Fibroblast of lung (primary cell): Measurements from ENCODE around the gene LAP3. TPM values are rescaled to one million over a fixed set of nuclear protein-coding genes. Genes with fewer than 3 reads are reported as not detected.
"Not testable (repeated sequence)": the region's sequence is repeated elsewhere in the genome, so short reads cannot be mapped to it uniquely, and the experiment has no call there.

ENCODE experiments used
- DNase-seq, 2 donors: peaks; one replicate each; pipeline versions ENCODE4 v3.0.0 to v3.0.0-alpha.2; 2010; ENCODE audit warnings: low read depth in 2 of 2
- H2AFZ ChIP-seq: 2 replicates; pipeline ENCODE4 v1.5.1; 2012; ENCODE audit warnings: low read length, control low read depth, inconsistent platforms
- H3K27ac ChIP-seq: 2 replicates; pipeline ENCODE4 v1.5.1; 2011; ENCODE audit warnings: low read length, control low read depth; ENCODE audit not compliant: insufficient read depth
- H3K27me3 ChIP-seq: 2 replicates; pipeline ENCODE4 v1.5.1; 2011; ENCODE audit warnings: mild to moderate bottlenecking, low read length; ENCODE audit not compliant: control insufficient read depth, insufficient read depth
- H3K36me3 ChIP-seq: 2 replicates; pipeline ENCODE4 v1.5.1; 2011; ENCODE audit warnings: low read length; ENCODE audit not compliant: control insufficient read depth, insufficient read depth
- H3K4me1 ChIP-seq: 2 replicates; pipeline ENCODE4 v1.5.1; 2011; ENCODE audit warnings: low read length; ENCODE audit not compliant: control insufficient read depth, insufficient read depth; ENCODE audit errors: extremely low read depth
- H3K4me2 ChIP-seq: 2 replicates; pipeline ENCODE4 v1.5.1; 2011; ENCODE audit warnings: low read length, control low read depth; ENCODE audit not compliant: insufficient read depth; ENCODE audit errors: extremely low read depth
- H3K4me3 ChIP-seq, 4 experiments: fragments of 200-600 bp in 1 of 4; sonication (generic) in 1 of 4; replicated peaks in 1 of 4; 2 replicates each; pipeline ENCODE4 v1.5.1; 2011 to 2016; ENCODE audit warnings: low read length in 4 of 4, low read depth in 3 of 4, mild to moderate bottlenecking in 3 of 4, control low read depth in 2 of 4, inconsistent platforms in 1 of 4, mixed read lengths in 1 of 4; ENCODE audit not compliant: insufficient read depth in 1 of 4; ENCODE audit errors: control extremely low read depth in 1 of 4
- H3K79me2 ChIP-seq: 2 replicates; pipeline ENCODE4 v1.5.1; 2012; ENCODE audit warnings: mild to moderate bottlenecking, low read length, inconsistent platforms; ENCODE audit not compliant: control insufficient read depth, insufficient read depth
- H3K9ac ChIP-seq: 2 replicates; pipeline ENCODE4 v1.5.1; 2011; ENCODE audit warnings: mild to moderate bottlenecking, low read length, control low read depth; ENCODE audit not compliant: insufficient read depth
- H3K9me3 ChIP-seq: 2 replicates; pipeline ENCODE4 v1.5.1; 2012; ENCODE audit warnings: low read depth, low read length; ENCODE audit not compliant: control insufficient read depth, insufficient read depth
- H4K20me1 ChIP-seq: 2 replicates; pipeline ENCODE4 v1.5.1; 2011; ENCODE audit warnings: low read length; ENCODE audit not compliant: control insufficient read depth, insufficient read depth; ENCODE audit errors: extremely low read depth
- CTCF ChIP-seq, 2 donors: IDR thresholded peaks in 1 of 2; conservative IDR thresholded peaks in 1 of 2; 1 replicate in 1 of 2; 2 replicates in 1 of 2; pipeline ENCODE4 v1.5.1; 2011 to 2012; ENCODE audit warnings: low read length in 2 of 2, control low read depth in 1 of 2, inconsistent platforms in 1 of 2, low read depth in 1 of 2, mild to moderate bottlenecking in 1 of 2
- EZH2 ChIP-seq: IDR thresholded peaks from 2 replicates; pipeline ENCODE4 v1.5.1; 2012; ENCODE audit warnings: low read length, control low read depth, mild to moderate bottlenecking; ENCODE audit errors: missing control alignments
- polyA plus RNA-seq, 2 donors: library from polyadenylated mRNA; depleted of rRNA in 1 of 2; stranded (reverse) in 1 of 2; unstranded in 1 of 2; fragments of >200 nt; gene quantifications; 2 replicates each; pipeline ENCODE4 v1.2.1, GENCODE V29; 2011 to 2012; ENCODE audit warnings: missing spikeins in 1 of 2
- total RNA-seq: library from RNA; depleted of rRNA; stranded (reverse); fragments of >200 nt; gene quantifications from 2 replicates; pipeline ENCODE4 v1.2.1, GENCODE V29; 2014

The LAP3 gene
- total and polyA plus RNA-seq, 2 donors (not counting 1 experiment from before 2014, with no cell fraction given): 80.8 to 116 TPM

GRCh38 chr4:17565846-17566245 is 11.2 kb upstream of the LAP3 start:
- H3K9me3 ChIP-seq: no peaks in the 10 kb centered on the region

DNA sequence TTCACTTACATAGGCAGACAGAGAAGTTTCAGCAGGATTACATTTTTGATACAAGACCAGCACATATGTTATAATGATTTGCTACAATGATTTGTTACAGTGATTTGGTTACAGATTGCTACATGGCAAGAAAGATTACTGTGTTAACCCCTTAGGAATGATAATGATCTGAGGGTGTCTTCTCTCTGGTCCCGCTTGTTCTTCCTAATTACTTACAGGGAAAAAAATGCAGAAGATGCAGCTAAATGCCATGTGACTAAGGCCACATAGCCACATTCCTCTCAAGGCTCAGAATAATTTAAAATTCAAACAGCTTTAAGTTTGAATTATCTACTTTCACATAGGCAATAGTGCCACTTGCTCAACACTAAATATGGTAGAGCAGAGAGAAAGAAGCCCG is 9.7 kb upstream of the LAP3 start:
- TF ChIP-seq EZH2 (no peak), CTCF (conservative IDR thresholded peaks at IDR 0.05 in 1 of 2, IDR thresholded peaks at IDR 0.05 in 1 of 2; ENCODE audit: low read depth in 1 of 2, low read length in 2 of 2) (no peak)
- H3K4me1 ChIP-seq: no peaks in the 10 kb centered on the region
- H3K9me3 ChIP-seq: no peaks in the 10 kb centered on the region
- no peaks in the 10 kb centered on the region for H3K79me2 ChIP-seq
- no peaks in the 10 kb centered on the region for H3K36me3 ChIP-seq
- DNase-seq: peak in 1 of 2 donors; percentile 20
- no peaks in the 10 kb centered on the region for H3K27me3 ChIP-seq
- no peak overlapping the region for H3K27ac ChIP-seq
- H4K20me1 ChIP-seq: no peaks in the 10 kb centered on the region
- no peak overlapping the region for H3K9ac ChIP-seq
- no peak overlapping the region for H2AFZ ChIP-seq
- no peak overlapping the region for H3K4me3 ChIP-seq
- no peak overlapping the region for H3K4me2 ChIP-seq

More at GRCh38 chr4:17565846-17566245, 11.2 kb upstream of the LAP3 start:
- no peak overlapping the region for H3K4me3 ChIP-seq
- no peak overlapping the region for H3K4me2 ChIP-seq
- no peaks in the 10 kb centered on the region for H3K4me1 ChIP-seq
- DNase-seq: no peak
- no peaks in the 10 kb centered on the region for H4K20me1 ChIP-seq
- H2AFZ ChIP-seq: no peak overlapping the region
- H3K9ac ChIP-seq: no peak overlapping the region
- no peaks in the 10 kb centered on the region for H3K36me3 ChIP-seq
- H3K27me3 ChIP-seq: no peaks in the 10 kb centered on the region
- TF ChIP-seq CTCF (conservative IDR thresholded peaks at IDR 0.05 in 1 of 2, IDR thresholded peaks at IDR 0.05 in 1 of 2; ENCODE audit: low read depth in 1 of 2, low read length in 2 of 2) (no peak), EZH2 (no peak)
- H3K27ac ChIP-seq: no peak overlapping the region
- H3K79me2 ChIP-seq: no peaks in the 10 kb centered on the region

- peaks cover 2% of the 10 kb centered on the region for H3K4me1 ChIP-seq
- DNase-seq: no peak
- no peak overlapping the region for H3K27ac ChIP-seq
- H2AFZ ChIP-seq: no peak overlapping the region
- no peak overlapping the region for H3K9ac ChIP-seq
- no peak overlapping the region for H3K4me2 ChIP-seq
- peaks cover 11% of the 10 kb centered on the region for H3K79me2 ChIP-seq
- H3K36me3 ChIP-seq: no peaks in the 10 kb centered on the region
- no peaks in the 10 kb centered on the region for H4K20me1 ChIP-seq
- H3K27me3 ChIP-seq: no peaks in the 10 kb centered on the region
- no peak overlapping the region for H3K4me3 ChIP-seq
- H3K9me3 ChIP-seq: no peaks in the 10 kb centered on the region
- no peak for TF ChIP-seq CTCF (conservative IDR thresholded peaks at IDR 0.05 in 1 of 2, IDR thresholded peaks at IDR 0.05 in 1 of 2; ENCODE audit: low read depth in 1 of 2, low read length in 2 of 2)
- TF ChIP-seq EZH2: no peak
These were observed 2.8 kb upstream of the LAP3 start for GRCh38 chr4:17574206-17574605.

- H3K4me2 ChIP-seq: not testable (repeated sequence)
These were observed 1.8 kb upstream of the LAP3 start for GRCh38 chr4:17575177-17575576.

More at GRCh38 chr4:17575177-17575576, 1.8 kb upstream of the LAP3 start:
- not testable (repeated sequence) for H3K36me3 ChIP-seq, DNase-seq, H3K4me3 ChIP-seq, H3K27ac ChIP-seq, H3K9me3 ChIP-seq, H4K20me1 ChIP-seq, H3K9ac ChIP-seq, H3K4me1 ChIP-seq, H2AFZ ChIP-seq, H3K27me3 ChIP-seq
- H3K79me2 ChIP-seq: peaks cover 12% of the 10 kb centered on the region
